ENCODE measurements around the gene JCHAIN. TPM values are rescaled to one million over a fixed set of nuclear protein-coding genes. Genes with fewer than 3 reads are reported as not detected.

Gene JCHAIN
- total and polyA plus RNA-seq, 2 of the 4 experiments (the other 2 are of a cell fraction) = 0.72 to 0.86 TPM

- intact Hi-C loops (cut with micrococcal nuclease) (no loop called here), dilution Hi-C loops (cut with HindIII; ENCODE audit: low sequenced_read_pairs, unreplicated experiment) (no loop called here), in situ Hi-C loops (cut with MboI; ENCODE audit: low sequenced_read_pairs) (no loop called here)
- TF ChIP-seq NFE2L2 (IDR thresholded peaks at IDR 0.05; ENCODE audit: low read depth, low read length) (no peak), SMC3 (IDR thresholded peaks at IDR 0.05; ENCODE audit: low read depth, low read length) (no peak), USF2 (IDR thresholded peaks at IDR 0.05; ENCODE audit: low read depth, low read length) (no peak), FOS (IDR thresholded peaks at IDR 0.05; ENCODE audit: low read depth, low read length) (no peak), POLR2A (IDR thresholded peaks at IDR 0.05; ENCODE audit: low read depth, low read length) (no peak), BHLHE40 (IDR thresholded peaks at IDR 0.05; ENCODE audit: low read depth, low read length) (no peak), MAFK (IDR thresholded peaks at IDR 0.05; ENCODE audit: low read depth, low read length) (no peak), RCOR1 (IDR thresholded peaks at IDR 0.05; ENCODE audit: insufficient replicate concordance, low read length) (no peak), MAZ (IDR thresholded peaks at IDR 0.05; ENCODE audit: borderline replicate concordance, low read depth, low read length) (no peak), CTCF (conservative IDR thresholded peaks at IDR 0.05; ENCODE audit: low read depth, low read length) (no peak), CEBPB (IDR thresholded peaks at IDR 0.05; ENCODE audit: low read depth, low read length) (no peak), RAD21 (IDR thresholded peaks at IDR 0.05; ENCODE audit: low read length) (no peak), RFX5 (IDR thresholded peaks at IDR 0.05; ENCODE audit: low read depth, low read length) (no peak), CHD1 (IDR thresholded peaks at IDR 0.05; ENCODE audit: low read depth, low read length) (no peak), MXI1 (IDR thresholded peaks at IDR 0.05; ENCODE audit: borderline replicate concordance, low read depth, low read length) (no peak)
- TF ChIP-seq, protein P1, sequence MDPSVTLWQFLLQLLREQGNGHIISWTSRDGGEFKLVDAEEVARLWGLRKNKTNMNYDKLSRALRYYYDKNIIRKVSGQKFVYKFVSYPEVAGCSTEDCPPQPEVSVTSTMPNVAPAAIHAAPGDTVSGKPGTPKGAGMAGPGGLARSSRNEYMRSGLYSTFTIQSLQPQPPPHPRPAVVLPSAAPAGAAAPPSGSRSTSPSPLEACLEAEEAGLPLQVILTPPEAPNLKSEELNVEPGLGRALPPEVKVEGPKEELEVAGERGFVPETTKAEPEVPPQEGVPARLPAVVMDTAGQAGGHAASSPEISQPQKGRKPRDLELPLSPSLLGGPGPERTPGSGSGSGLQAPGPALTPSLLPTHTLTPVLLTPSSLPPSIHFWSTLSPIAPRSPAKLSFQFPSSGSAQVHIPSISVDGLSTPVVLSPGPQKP (IDR thresholded peaks at IDR 0.05; ENCODE audit: borderline replicate concordance, low read depth, low read length) = no peak
- Histone ChIP-seq H2AK5ac (ENCODE audit: low read depth, low read length) (no peak overlapping the region), H2BK120ac (ENCODE audit: low read depth, low read length) (no peak overlapping the region), H4K20me1 (ENCODE audit: insufficient read depth, low read length) (no peaks in the 10 kb centered on the region), H3K79me1 (ENCODE audit: low read depth in 1 of 2, low read length in 2 of 2) (peaks cover under 1 to 4% of the 10 kb centered on the region in 2 experiments; a peak in 1 of 4 replicates), H2BK15ac (ENCODE audit: low read depth, low read length) (no peak overlapping the region; the same call in 2 of the 3 replicates), H3K4me2 (ENCODE audit: low read depth, low read length) (no peak overlapping the region), H4K8ac (ENCODE audit: low read depth in 2 of 2, low read length in 2 of 2) (no peak overlapping the region), H3K4me3 (ENCODE audit: insufficient read depth, low read depth, low read length) (no peak overlapping the region), H3K18ac (ENCODE audit: low read depth, low read length) (no peak overlapping the region), H2BK20ac (ENCODE audit: low read depth, low read length) (no peak overlapping the region), H3K23ac (ENCODE audit: low read depth, low read length) (no peak overlapping the region), H3K36me3 (ENCODE audit: control insufficient read depth, insufficient read depth, low read length) (no peaks in the 10 kb centered on the region; the same call in 1 of the 2 replicates), H3K9me1 (ENCODE audit: insufficient read depth, low read length) (no peaks in the 10 kb centered on the region), H4K91ac (ENCODE audit: insufficient read depth, low read depth, low read length) (no peak overlapping the region), H2AFZ (replicated peaks; ENCODE audit: low read length, poor library complexity) (no peak overlapping the region), H2BK5ac (ENCODE audit: low read depth, low read length, poor library complexity, severe bottlenecking) (peak overlapping the region; percentile 46), H3K56ac (ENCODE audit: extremely low read depth, insufficient read depth, low read length) (no peak overlapping the region), H4K5ac (ENCODE audit: low read depth, low read length) (no peak overlapping the region), H3K27me3 (ENCODE audit: control insufficient read depth, insufficient read depth, low read length) (no peaks in the 10 kb centered on the region), H3K27ac (ENCODE audit: insufficient read depth, low read length) (no peak overlapping the region), H3K9ac (ENCODE audit: low read depth, low read length) (no peak overlapping the region), H3K9me3 (ENCODE audit: control insufficient read depth, insufficient read depth, low read length) (no peaks in the 10 kb centered on the region), H3K4ac (ENCODE audit: low read depth, low read length) (no peak overlapping the region), H2AK9ac (replicated peaks; ENCODE audit: low read depth, low read length, poor library complexity) (no peak overlapping the region), H3K14ac (replicated peaks; ENCODE audit: low read depth, low read length) (no peak overlapping the region), H3K4me1 (ENCODE audit: control insufficient read depth, insufficient read depth, low read length) (no peaks in the 10 kb centered on the region)
- no peak for DNase-seq
- WGBS, 2 experiments (ENCODE audit: extremely low coverage in 2 of 2, insufficient read length in 1 of 2) = no CpG with 5 or more reads among the region's 5 CpGs
- BruUV-seq (replicated peaks) = no TSS peak
- POLR2A ChIA-PET (ENCODE audit: unreplicated experiment) = no interaction called here
- ATAC-seq (ENCODE audit: low read depth) = no peak
- CTCF ChIA-PET = no interaction called here
Observed at GRCh38 chr4:70700712-70701111, 34.4 kb upstream of the JCHAIN start.

Data from IMR-90 (cell line).